Stomach (tissue), 4 donors: ENCODE results near the gene KLHL15.

Experiments used
- EP300 ChIP-seq: sonication (generic); formaldehyde crosslinking; IDR thresholded peaks from one replicate; pipeline ENCODE4 v1.6.1; 2017; ENCODE audit warnings: antibody characterized with exemption
- POLR2A ChIP-seq, 4 donors: fragments of 450-650 bp; IDR thresholded peaks; one replicate each; pipeline ENCODE4 v1.6.1; 2016; ENCODE audit warnings: antibody characterized with exemption in 4 of 4, control low read depth in 2 of 4, mild to moderate bottlenecking in 1 of 4, moderate library complexity in 1 of 4
- TF ChIP-seq, protein P1 (sequence below), 7 experiments: fragments of 450-650 bp in 4 of 7; fragments of 200-600 bp in 3 of 7; sonication (generic) in 3 of 7; IDR thresholded peaks; one replicate each; pipeline ENCODE4 v1.5.1; 2016 to 2019; ENCODE audit warnings: antibody characterized with exemption in 7 of 7, control low read depth in 2 of 7, mild to moderate bottlenecking in 1 of 7

GRCh38 chrX:24014388-24015018 lies 12.5 kb downstream of the KLHL15 start:
- TF ChIP-seq, protein P1, sequence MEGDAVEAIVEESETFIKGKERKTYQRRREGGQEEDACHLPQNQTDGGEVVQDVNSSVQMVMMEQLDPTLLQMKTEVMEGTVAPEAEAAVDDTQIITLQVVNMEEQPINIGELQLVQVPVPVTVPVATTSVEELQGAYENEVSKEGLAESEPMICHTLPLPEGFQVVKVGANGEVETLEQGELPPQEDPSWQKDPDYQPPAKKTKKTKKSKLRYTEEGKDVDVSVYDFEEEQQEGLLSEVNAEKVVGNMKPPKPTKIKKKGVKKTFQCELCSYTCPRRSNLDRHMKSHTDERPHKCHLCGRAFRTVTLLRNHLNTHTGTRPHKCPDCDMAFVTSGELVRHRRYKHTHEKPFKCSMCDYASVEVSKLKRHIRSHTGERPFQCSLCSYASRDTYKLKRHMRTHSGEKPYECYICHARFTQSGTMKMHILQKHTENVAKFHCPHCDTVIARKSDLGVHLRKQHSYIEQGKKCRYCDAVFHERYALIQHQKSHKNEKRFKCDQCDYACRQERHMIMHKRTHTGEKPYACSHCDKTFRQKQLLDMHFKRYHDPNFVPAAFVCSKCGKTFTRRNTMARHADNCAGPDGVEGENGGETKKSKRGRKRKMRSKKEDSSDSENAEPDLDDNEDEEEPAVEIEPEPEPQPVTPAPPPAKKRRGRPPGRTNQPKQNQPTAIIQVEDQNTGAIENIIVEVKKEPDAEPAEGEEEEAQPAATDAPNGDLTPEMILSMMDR (IDR thresholded peaks at IDR 0.05): no peak
- TF ChIP-seq POLR2A (IDR thresholded peaks at IDR 0.05) (no peak), EP300 (no peak)
